Measurements from ENCODE around the gene TMEM94. TPM values are rescaled to one million over a fixed set of nuclear protein-coding genes. Genes with fewer than 3 reads are reported as not detected.

The TMEM94 gene
- total RNA-seq, 1 experiment from 2014 or later: 37.3 TPM

DNA sequence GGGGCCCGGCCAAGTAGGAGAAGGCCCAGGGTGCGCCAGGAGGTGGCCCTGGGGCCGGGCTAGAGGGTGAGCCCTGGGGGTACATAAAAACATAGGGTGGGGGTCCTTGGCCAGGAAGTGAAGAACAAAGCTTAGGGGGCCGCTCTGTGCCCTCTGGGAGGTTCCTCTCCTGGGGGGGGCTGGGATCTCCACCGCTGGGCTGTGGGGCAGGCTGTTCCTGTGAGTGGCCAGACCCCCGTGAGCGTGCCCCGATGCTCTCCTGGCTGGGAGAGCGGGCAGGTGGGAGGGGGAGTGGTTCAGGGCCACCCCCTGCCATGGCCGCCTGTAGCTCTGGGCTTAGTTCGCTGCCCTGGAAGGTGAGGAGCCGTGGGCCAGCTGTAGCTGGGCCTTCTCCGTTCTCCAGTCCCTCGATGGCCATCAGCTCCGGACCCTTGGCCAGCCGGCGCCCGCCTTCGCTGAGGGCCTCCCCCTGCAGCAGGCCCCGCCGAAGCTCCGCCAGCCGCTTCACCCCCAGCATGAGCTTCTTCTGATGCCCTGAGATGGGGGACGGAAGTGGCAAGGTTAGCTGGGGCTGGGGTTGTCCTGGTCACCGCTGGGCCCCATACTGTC, 46.4 kb downstream of the TMEM94 start:
- no peak for DNase-seq (ENCODE audit: low read depth, low spot score)
- in situ Hi-C loops (cut with HindIII; ENCODE audit: low pct_unique_long_range_greater_than_20kb, low sequenced_read_pairs): no loop called here

DNA sequence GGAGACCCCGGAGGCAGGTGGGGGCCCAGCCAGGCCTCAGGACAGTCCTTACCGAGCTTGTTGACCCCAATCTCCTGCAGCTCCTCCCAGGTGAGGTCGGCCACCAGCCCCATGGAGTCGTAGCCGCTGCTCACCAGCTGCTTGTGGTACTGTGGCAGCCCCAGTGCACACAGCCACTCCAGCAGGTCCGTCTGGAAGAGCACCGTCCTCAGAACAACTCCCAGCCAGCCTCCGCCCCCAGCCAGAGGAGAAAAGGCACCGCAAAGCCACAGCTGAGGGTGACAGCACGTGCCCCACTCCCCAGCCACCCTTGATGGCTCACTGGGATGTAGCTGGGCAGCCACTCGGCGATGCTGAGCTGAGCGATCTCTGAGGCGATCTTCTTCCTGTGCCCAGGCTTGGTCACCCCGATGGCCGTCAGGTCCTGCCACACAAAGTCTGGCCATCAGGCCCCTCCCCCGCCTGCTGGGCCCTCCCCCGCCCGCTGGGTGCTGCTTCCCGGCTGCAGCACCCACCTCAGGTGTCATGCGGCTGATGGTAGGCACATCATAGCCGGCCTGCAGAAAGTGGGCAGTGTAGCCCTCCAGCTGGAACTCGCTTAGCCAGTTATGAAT, 47.0 kb downstream of the TMEM94 start:
- no peak for DNase-seq (ENCODE audit: low read depth, low spot score)
- in situ Hi-C loops (cut with HindIII; ENCODE audit: low pct_unique_long_range_greater_than_20kb, low sequenced_read_pairs): no loop called here

DNA sequence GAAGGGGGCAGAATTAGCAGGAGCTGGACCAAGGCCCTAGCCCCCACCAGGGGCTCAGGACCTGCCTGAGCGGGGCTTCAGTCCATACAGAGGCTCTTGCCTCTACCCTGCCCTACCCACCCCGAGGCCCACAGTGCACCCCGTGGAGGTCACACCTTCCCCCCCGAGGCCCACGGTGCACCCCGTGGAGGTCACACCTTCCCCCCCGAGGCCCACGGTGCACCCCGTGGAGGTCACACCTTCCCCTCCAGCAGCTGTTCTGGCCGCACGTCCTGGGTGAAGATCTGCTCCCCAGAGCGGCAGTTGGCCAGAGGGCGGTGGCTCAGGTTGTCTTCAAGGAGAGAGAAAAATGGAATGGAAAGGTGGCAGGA, 47.5 kb downstream of the TMEM94 start:
- no peak for DNase-seq (ENCODE audit: low read depth, low spot score)
- in situ Hi-C loops (cut with HindIII; ENCODE audit: low pct_unique_long_range_greater_than_20kb, low sequenced_read_pairs): no loop called here

DNA sequence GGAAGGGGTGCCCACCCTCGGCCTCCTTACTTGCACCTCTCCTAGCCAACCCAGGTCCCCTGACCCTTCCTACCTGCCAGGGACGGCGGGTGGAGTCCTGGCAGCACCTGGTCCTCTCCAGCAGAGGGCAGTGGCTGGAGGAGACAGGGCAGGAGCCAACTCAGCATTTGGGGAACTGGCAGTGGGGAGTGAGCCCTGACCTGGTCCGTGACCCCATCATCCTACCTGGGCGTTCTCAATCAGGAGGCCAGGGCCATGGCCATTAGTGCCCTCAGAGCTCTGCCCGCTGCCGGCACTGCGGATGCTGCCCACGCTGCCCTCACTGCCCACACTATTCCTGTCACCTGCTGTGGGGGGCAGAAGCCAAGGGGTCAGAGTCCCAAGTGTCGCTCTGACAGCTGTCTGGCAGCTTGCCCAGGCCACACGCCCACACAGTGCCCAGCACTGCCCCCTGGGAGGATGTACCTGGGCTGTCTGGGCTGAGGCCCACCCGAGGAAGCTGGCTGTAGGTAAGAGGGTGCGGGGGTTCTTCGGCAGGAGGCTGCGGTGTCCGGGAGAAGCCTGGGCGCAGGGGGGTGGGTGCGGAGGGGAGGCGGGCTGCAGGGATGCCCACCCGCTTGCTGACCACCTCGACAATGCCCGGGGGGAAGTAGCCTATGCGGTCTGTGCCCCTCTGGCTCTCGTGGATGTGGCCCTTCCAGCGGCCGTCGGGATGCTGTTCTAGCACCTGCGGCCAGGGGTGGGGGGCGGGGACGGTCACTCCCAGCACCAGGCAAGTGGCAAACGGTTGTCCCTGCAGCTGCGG, 48.1 kb downstream of the TMEM94 start:
- peak; percentile 66 for DNase-seq (ENCODE audit: low read depth, low spot score)
- in situ Hi-C loops (cut with HindIII; ENCODE audit: low pct_unique_long_range_greater_than_20kb, low sequenced_read_pairs): no loop called here

DNA sequence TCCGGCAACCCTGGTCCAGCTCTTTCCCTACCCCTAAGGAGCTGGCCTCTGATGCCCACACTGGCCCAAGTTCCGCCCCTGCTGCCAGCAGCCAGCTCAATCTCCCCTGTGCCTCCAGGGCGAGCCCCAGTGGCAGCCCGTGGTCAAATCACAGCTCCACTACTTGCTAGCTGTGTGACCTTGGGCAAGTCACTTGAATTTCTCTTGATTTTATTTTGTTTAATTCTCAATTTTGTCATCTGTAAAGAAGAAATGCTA, 48.6 kb downstream of the TMEM94 start:
- in situ Hi-C loops (cut with HindIII; ENCODE audit: low pct_unique_long_range_greater_than_20kb, low sequenced_read_pairs): no loop called here
- no peak for DNase-seq (ENCODE audit: low read depth, low spot score)

DNA sequence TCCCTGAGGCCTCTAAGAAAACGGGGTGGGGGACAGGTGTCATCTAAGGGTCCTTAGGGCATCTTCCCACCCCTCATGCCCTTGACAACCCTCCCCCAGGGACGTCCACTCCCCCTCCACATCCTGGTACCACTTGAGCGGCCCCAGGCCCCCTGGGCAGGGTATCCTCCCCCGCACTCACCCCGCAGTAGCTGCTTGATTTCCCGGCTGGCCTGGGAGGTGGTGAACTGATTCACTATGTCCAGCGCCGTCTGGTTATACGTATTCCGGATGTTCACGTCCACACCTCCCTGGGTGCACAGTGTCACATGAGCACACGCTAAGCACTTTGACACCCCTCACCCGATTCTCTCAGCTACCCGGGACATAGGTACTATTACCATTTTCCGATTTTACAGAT, 49.2 kb downstream of the TMEM94 start:
- DNase-seq (ENCODE audit: low read depth, low spot score): no peak
- in situ Hi-C loops (cut with HindIII; ENCODE audit: low pct_unique_long_range_greater_than_20kb, low sequenced_read_pairs): no loop called here

DNA sequence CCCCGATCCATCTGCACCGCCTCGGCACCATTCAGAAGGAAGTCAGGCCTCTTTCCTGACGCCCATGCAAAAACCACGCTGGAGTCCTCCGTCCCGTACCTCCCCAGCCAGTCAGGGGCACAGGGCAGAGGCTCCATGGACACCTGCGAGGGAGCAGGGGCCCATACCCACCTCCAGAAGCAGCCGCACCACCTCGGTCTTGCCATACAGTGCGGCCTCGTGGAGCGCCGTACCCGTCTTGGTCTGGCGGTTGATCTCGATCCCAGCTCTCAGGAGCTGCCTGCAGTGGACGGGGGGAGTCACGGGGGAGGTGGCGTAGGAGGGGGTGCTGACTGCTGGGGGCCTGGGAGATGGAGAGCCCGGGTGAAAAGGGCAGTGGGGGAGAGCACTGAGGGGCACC, 49.7 kb downstream of the TMEM94 start:
- DNase-seq (ENCODE audit: low read depth, low spot score): no peak
- in situ Hi-C loops (cut with HindIII; ENCODE audit: low pct_unique_long_range_greater_than_20kb, low sequenced_read_pairs): no loop called here

DNA sequence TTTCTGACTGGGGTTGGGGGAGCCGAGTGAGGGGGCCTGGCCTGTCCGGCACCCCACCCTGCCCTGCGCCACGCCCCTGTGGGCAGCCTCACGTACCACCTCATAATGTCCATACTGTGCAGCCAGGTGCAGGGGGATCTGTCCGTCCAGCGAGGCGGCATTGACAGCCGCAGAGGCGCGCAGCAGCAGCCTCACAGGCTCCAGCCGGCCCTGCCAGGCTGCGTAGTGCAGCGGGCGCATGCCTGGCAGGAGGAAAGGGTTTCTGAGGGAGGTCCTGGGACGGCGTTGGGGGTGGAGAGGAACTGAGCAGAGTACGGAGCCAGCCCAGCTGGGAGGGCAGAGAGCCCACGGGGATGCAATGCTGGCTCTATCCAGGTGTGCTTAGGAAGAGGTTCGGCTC, 50.5 kb downstream of the TMEM94 start:
- in situ Hi-C loops (cut with HindIII; ENCODE audit: low pct_unique_long_range_greater_than_20kb, low sequenced_read_pairs): no loop called here
- DNase-seq (ENCODE audit: low read depth, low spot score): no peak

DNA sequence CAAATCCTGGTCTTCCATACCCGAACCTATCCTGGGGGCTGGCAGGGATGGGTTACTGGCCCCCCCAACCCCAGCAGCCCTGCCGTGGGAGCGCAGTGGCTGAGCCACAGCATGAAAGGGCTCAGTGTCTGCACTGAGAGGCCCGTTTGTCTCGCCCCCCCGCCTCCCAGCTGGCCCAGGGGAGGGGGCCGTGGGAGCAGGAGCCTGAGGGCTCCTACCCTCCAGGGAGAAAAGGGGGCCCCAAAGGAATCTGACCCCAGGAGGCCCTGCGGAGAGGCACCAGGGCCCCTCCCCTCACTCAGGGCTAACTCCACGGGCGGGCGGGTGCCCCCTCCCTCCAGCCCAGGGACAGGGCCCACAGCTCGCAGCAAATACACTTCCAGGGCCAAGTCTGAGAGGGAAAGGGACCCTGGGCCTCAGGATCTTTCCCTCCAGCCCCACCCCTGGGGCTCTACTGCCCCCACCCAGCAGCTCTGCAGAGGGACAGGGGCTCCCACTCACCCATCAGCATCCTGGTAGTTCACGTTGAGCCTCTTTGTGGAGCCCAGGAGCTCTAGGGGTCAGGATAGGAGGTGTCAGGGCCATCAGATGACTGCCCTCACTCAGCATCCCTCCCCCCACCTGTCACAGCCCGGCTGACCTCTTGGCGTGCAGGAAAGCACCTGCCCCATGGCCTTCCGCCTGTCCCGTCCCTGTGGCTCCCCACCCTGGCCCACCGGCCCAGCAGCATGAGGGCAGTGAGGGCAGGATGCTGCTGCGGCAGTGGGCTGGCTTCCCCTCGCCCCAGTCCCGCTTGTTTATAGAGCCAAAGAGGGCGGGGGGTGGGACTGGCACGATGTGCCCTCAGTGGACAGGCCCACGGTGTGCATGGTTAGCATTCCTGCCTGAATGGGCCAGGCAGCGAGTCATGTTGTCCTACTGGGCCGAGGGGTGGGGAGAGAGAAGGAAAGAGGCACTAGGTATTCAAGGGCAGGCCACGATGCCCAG, 51.6 kb downstream of the TMEM94 start:
- in situ Hi-C loops (cut with HindIII; ENCODE audit: low pct_unique_long_range_greater_than_20kb, low sequenced_read_pairs): no loop called here
- no peak for DNase-seq (ENCODE audit: low read depth, low spot score)

DNA sequence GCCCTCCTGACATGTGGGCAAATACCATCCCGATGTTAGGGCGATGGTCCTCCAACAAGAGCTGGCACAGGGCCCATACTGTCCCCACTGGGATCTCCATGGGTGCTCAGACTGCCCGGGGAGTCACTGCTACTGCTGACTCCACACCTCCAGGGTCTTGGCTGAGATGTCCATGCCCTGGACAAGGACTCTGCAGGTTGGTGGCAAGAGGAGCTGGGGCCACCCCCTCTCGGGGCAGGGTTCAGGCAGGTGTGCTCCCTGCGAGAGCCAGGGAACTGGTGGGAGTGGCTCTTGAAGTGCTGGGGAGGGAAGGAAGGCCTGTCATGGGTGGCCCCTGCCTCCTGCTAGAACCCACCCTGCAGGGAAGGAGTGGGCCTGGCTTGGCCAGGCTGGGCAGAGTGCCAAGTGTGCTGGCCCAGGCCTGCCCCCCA, 52.5 kb downstream of the TMEM94 start:
- in situ Hi-C loops (cut with HindIII; ENCODE audit: low pct_unique_long_range_greater_than_20kb, low sequenced_read_pairs): no loop called here
- DNase-seq (ENCODE audit: low read depth, low spot score): no peak

DNA sequence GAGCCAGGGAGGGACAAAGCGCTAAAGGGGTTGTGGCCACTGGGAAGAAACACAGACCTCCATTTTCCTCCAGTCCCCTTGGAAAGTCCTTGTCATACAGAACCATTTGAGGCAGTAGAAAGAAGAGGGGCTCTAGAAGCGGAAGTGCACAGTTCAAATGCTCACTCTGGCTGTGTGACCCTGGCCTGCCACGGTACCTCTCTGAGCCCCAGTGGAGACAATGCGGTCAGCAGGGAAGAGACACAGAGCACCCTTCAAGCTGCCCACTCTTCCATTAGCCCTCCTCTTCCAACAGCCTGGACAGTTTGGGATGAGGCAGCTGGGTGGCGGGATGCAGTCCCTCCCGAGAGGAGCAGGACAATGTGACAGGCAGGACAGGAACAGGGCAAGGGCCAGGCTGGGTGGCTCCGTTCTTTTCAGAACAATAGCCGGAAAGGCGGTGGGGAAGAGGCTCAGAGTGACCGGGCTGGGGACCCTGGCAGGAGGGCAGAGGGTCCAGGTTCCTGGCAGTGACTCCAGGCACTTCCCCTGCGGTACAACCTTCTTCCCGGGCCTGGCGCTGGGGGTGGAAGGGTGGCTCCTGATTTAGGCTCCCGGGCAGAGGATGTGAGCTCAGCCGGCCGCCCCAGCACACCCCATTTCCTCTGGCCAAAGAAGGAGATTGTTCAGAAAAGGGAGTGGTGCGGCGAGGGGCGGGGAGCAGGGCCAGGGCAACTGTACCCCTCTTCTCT, 53.3 kb downstream of the TMEM94 start:
- in situ Hi-C loops (cut with HindIII; ENCODE audit: low pct_unique_long_range_greater_than_20kb, low sequenced_read_pairs): no loop called here
- no peak for DNase-seq (ENCODE audit: low read depth, low spot score)

DNA sequence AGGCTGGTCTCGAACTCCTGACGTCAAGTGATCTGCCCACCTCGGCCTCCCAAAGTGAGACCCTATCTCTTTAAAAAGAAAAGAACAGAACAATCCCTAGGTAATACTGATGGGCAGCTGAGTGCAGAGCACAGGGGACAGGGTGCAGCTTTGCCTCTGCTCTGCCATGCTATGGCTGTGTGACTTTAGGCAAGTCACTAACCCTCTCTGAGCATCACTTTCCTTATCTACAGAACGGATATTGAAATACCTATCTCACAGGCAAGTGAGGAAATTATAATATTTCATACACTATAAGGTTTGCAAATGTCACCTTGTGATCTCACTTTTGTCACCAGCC, 54.8 kb downstream of the TMEM94 start:
- in situ Hi-C loops (cut with HindIII; ENCODE audit: low pct_unique_long_range_greater_than_20kb, low sequenced_read_pairs): no loop called here

DNA sequence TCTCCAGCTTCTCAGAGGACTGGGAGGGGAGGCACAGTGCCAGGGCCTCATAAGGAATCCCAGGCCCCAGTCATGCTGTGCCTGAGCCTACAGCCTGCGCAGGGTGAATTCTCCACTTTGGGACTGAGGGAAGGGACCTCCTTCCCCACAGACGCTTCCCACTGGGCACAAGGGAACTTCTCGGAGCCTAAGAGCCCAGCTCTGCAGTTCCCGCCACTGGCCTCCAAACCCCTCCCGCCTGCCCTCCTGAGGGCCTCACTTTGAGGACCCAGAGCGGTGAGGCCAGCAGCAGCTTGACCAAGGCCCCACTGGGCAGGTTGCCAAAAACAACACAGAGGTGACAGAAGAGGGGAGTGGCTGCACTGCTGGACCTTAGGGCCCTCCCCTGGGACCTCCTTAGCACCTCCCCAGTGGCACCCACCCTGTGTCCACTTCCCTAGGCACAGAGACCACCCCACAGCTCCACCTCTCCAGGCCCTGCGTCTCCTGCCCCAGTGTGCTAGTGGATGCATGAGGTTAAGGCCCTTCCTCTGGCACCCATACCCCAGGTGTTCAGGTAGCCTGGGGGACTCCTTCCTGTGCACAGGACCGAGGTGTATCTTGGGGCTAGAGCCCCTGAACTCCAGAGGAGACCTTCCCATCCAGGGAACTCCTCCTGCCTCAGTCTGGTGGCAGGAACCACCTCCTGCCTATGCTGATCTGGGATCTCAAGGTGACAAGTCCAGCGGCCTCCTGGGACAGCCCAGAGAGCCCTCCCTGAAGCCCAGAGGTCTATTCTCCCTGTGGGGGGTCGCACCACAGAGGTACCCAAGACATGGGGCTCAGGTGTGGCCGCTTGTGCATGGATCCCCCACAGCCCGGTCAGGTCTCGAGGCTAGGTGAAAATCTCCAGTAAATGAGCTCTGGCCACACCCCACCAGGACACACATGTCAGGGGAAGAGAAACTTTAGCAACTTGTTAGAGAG, 55.5 kb downstream of the TMEM94 start:
- in situ Hi-C loops (cut with HindIII; ENCODE audit: low pct_unique_long_range_greater_than_20kb, low sequenced_read_pairs): no loop called here
- DNase-seq (ENCODE audit: low read depth, low spot score): no peak

More for the DNA sequence above, 54.8 kb downstream of the TMEM94 start:
- no peak for DNase-seq (ENCODE audit: low read depth, low spot score)

DNA sequence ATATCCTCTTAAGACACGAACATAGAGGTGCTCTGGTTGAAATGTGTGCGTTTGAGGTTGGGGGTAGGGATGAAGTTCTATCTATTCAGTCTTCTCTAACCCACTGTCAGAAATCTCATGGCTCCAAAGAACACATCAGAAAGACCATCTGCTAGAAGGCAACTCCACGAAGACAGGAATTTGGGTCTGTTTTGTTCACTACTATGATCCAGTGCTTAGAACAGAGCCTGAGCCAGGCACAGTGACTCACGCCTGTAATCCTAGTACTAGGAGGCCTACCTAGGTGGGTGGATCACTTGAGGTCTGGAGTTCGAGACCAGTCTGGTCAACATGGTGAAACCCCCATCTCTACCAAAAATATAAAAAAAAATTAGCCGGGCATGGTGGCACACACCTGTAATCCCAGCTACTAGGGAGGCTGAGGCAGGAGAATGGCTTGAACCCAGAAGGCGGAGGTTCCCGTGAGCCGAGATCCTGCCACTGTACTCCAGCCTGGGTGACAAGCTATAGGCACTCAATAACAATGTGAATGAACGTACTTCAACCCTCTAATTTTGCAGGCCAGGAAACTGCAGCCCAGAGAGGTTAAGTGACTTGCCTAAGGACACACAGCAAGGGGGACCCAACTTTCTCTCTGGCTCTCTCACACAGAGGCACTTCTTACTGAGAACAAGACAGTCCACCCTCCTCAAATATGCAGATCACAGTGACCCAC, 56.6 kb downstream of the TMEM94 start:
- in situ Hi-C loops (cut with HindIII; ENCODE audit: low pct_unique_long_range_greater_than_20kb, low sequenced_read_pairs): no loop called here
- no peak for DNase-seq (ENCODE audit: low read depth, low spot score)

DNA sequence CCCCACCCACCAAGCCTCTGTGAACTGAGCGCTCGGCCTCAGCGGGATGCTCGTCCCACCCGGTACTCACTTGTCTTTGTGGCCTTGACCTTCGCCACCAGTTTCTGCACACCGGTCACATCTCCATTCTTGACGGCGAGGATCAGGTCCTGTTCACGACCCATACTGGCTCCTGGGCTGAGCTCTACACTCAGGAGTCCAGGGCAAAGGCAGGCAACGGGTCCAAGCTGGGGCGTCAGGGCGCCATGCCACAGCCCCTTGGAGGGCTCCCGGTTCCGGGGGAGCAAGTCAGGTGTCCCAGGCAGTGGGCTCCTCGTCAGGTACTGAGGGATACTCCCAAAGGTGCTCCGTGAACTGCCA, 57.2 kb downstream of the TMEM94 start:
- in situ Hi-C loops (cut with HindIII; ENCODE audit: low pct_unique_long_range_greater_than_20kb, low sequenced_read_pairs): no loop called here
- DNase-seq (ENCODE audit: low read depth, low spot score): no peak

DNA sequence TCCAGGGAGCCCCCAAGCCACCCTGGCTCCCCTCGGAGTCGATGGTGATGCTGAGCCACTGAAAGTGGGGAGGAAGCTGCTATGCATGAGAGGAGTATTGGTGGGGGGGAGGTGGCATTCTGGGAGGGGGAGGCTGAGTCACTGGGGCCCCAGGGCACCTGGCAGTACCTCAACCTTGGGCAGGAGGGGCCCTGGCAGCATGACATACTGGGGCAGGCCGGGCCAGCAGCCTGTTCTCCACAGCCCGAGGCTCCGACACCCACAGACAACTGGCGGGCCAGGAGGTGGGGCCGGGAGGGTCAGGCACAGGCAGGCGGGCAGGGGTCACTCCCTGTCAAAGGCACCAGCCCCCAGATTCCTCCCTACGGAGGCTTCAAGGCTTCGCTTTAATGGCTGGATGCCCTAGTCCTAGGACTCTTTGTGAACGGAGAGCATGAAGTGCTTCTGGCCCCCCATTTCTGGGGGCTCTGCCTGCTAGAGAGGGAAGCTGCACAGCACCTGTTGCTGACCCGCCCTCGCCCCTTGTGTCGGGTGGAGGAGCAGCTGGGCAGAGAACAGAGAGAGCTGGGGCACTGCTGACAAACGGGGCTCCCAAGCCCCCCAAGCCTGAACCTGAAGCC, 58.0 kb downstream of the TMEM94 start:
- no peak for DNase-seq (ENCODE audit: low read depth, low spot score)
- in situ Hi-C loops (cut with HindIII; ENCODE audit: low pct_unique_long_range_greater_than_20kb, low sequenced_read_pairs): no loop called here
